SJSA1 (cell line): ENCODE data around the gene RNF166. TPM values are rescaled to one million over a fixed set of nuclear protein-coding genes. Genes with fewer than 3 reads are reported as not detected.

Experiments
- DNase-seq, 2 experiments: peaks; one replicate each; pipeline ENCODE4 v3.0.0-alpha.2; 2015 to 2020; ENCODE audit warnings: low spot score in 2 of 2, low read depth in 1 of 2
- H3K27ac ChIP-seq: fragments of 250-450 bp; sonication (Bioruptor Pico); 2 replicates; pipeline ENCODE4 v1.5.1; 2020; ENCODE audit warnings: mild to moderate bottlenecking, moderate library complexity
- H3K27me3 ChIP-seq: fragments of 250-450 bp; sonication (Bioruptor Pico); replicated peaks from 2 replicates; pipeline ENCODE4 v1.5.1; 2020; ENCODE audit warnings: mild to moderate bottlenecking, moderate library complexity
- H3K36me3 ChIP-seq: fragments of 250-450 bp; sonication (Bioruptor Pico); 2 replicates; pipeline ENCODE4 v1.5.1; 2020; ENCODE audit warnings: mild to moderate bottlenecking
- H3K4me1 ChIP-seq: fragments of 250-450 bp; sonication (Bioruptor Pico); replicated peaks from 2 replicates; pipeline ENCODE4 v1.6.1; 2021; ENCODE audit warnings: mild to moderate bottlenecking
- H3K4me3 ChIP-seq: fragments of 250-450 bp; sonication (Bioruptor Pico); 2 replicates; pipeline ENCODE4 v1.5.1; 2020; ENCODE audit warnings: mild to moderate bottlenecking
- H3K9me3 ChIP-seq: fragments of 250-450 bp; sonication (Bioruptor Pico); replicated peaks from 2 replicates; pipeline ENCODE4 v1.5.1; 2020; ENCODE audit warnings: mild to moderate bottlenecking
- total RNA-seq: library from RNA; depleted of rRNA; stranded (reverse); fragments of >200 nt; shearing (Covaris generic); gene quantifications from 2 replicates; pipeline ENCODE4 v1.2.3, GENCODE V29; 2014

Gene RNF166
- total RNA-seq, 1 experiment from 2014 or later, result 32.4 TPM

DNA sequence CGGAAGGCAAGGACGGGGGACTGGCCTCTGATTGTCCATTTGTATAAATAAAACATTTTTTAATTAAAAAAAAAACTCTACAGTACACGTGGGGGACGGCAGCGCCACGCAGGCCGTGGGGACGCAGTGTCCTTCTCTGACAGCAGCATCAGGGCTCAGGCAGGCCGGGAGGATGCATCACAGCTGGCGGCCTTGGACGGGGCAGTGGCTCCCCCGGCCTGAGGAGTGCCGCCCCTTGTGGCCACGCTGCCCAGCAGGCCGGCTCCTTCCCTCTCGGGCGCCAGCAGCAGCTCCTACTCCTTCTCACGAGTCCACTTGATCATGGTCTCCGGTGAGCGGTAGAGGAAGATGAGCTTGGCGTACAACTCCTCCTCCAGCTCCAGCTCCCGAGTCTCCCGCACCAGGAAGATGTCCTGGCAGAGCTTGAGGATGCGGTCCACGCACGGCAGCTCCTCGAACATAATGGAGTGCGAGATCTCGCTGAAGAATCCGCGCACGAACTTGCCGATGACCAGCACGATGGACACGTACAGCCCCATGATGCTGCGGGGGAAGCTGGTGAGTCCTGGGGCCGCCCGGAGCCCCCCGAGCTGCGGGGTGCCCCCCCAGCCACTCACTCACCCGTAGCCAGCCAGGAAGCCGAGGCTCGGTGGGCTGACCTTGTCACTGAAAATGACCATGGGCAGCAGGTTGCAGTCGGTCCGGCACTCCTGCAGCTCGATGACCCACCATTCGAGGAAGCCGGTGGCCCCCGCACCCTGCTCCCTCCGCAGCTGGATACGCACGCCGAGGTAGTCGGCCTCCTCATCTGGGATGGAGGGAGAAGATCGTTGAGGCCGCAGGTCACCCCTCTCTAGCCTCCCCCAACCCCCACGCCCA, 9.3 kb upstream of the RNF166 start:
- no peaks in the 10 kb centered on the region for H3K27me3 ChIP-seq
- no peak overlapping the region for H3K4me3 ChIP-seq
- DNase-seq, result no peak
- H3K27ac ChIP-seq, result no peak overlapping the region
- no peaks in the 10 kb centered on the region for H3K9me3 ChIP-seq
- H3K4me1 ChIP-seq, result no peaks in the 10 kb centered on the region
- H3K36me3 ChIP-seq, result peaks cover 84% of the 10 kb centered on the region

DNA sequence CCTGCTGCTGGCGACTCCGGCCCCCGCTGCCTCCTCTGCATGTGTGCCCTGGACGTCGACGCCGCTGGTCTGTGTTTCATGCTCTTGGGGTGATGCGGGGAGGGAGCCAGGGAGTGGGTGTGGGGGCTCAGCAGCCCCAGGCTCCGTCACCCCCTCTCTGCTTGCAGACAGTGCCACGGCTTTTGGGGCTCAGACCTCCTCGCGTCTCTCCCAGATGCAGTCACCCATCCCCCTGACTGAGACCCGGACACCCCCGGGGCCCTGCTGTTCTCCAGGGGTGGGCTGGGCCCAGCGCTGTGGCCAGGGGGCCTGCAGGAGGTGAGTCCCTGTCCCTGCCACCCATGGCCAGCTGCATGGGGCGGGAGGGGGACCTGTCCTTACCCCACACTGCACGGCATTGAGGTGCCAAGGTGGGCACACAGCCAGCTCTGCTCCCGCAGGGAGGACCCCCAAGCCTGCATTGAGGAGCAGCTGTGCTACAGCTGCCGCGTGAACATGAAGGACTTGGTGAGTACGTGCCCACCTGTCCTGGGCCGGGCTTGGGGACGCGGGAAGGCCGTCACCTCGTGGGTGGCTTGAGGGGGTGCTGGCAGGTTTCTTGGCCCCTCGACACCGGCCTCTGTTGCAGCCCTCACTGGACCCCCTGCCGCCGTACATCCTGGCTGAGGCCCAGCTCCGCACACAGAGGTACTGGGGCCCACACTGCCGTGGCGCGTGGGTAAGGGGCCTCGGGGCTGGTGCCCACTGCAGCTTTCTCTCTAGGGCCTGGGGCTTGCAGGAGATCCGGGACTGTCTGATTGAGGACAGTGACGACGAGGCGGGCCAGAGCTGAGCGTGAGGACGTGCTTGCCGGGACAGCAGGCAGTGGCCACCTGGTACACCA, 8.5 kb upstream of the RNF166 start:
- Histone ChIP-seq H3K36me3 (peaks cover 82% of the 10 kb centered on the region), H3K9me3 (no peaks in the 10 kb centered on the region), H3K4me1 (no peaks in the 10 kb centered on the region), H3K27ac (no peak overlapping the region), H3K4me3 (no peak overlapping the region), H3K27me3 (no peaks in the 10 kb centered on the region)
- DNase-seq, result no peak

DNA sequence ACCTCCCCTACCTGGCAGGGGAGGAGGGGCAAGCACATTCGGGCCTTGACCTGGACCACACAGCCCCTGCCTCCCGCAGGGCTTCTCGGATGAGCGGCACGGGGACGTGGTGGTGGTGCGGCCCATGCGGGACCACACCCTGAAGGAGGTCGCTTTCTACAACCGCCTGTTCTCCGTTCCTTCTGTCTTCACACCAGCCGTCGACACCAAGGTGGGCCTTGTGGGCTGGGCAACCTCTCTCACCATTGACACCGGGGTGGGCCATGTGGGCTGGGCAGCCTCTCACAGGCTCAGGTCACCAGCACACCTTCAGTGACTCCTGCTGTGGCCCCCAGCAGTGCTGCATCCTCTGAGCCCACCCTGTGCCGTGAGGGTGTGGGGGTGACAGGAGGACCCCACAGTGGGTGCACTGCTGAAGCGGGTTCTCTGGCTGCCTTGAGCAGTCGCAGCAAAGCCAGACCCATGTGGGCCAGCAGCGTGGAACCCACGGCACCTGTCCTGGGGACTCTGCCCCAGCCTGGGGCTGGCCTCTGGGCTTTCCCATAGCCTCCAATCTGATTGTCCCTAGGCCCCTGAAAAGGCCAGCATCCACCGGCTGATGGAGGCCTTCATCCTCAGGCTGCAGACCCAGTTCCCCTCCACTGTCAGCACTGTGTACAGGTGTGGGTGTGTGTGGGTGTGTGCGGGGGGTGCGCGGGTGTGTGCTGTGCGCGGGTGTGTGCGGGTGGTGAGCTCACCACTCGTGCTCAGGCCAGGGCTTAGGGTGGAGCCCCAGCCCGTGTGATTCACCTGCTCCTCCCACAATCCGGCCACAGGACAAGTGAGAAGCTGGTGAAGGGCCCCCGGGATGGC, 7.6 kb upstream of the RNF166 start:
- Histone ChIP-seq H3K36me3 (peaks cover 82% of the 10 kb centered on the region), H3K27ac (no peak overlapping the region), H3K4me1 (no peaks in the 10 kb centered on the region), H3K4me3 (no peak overlapping the region), H3K27me3 (no peaks in the 10 kb centered on the region), H3K9me3 (no peaks in the 10 kb centered on the region)
- no peak for DNase-seq

DNA sequence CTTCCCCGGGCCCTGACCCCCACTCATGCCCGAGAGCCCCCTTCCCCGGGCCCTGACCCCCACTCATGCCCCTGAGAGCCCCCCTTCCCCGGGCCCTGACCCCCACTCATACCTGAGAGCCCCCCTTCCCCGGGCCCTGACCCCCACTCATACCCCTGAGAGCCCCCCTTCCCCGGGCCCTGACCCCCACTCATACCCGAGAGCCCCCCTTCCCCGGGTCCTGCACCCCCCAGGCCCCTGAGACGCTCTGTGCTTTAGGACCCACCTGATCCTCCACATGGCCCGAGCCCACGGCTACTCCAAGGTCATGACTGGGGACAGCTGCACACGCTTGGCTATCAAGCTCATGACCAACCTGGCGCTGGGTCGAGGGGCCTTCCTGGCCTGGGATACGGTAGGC, 6.8 kb upstream of the RNF166 start:
- DNase-seq, result no peak
- H3K27ac ChIP-seq, result no peak overlapping the region
- no peak overlapping the region for H3K4me3 ChIP-seq
- H3K27me3 ChIP-seq, result no peaks in the 10 kb centered on the region
- no peaks in the 10 kb centered on the region; the same call in 1 of the 2 replicates for H3K4me1 ChIP-seq
- peaks cover 82% of the 10 kb centered on the region for H3K36me3 ChIP-seq
- H3K9me3 ChIP-seq, result no peaks in the 10 kb centered on the region

DNA sequence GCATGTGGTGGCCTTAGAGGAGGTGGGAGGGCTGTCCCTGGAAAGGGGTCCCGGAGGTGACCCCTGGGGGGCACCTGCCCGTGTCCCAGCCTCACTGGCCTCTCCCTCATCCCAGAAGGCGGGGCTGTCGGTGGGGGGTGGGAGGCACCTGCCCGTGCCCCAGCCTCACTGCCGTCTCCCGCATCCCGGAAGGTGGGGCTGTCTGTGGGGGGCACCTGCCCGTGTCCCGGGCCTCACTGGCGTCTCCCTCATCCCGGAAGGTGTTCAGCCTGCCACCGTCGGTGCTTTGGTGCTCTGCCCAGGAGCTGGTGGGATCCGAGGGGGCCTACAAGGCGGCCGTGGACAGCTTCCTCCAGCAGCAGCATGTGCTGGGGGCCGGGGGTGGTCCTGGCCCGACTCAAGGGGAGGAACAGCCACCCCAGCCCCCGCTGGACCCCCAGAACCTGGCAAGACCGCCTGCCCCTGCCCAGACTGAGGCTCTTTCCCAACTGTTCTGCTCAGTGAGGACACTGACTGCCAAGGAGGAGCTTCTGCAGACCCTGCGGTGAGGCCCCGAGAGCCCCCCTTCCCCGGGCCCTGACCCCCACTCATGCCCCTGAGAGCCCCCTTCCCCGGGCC, 6.3 kb upstream of the RNF166 start:
- Histone ChIP-seq H3K36me3 (peaks cover 80% of the 10 kb centered on the region), H3K27ac (no peak overlapping the region), H3K9me3 (no peaks in the 10 kb centered on the region), H3K4me1 (peaks cover 6% of the 10 kb centered on the region), H3K27me3 (no peaks in the 10 kb centered on the region), H3K4me3 (no peak overlapping the region)
- no peak for DNase-seq

DNA sequence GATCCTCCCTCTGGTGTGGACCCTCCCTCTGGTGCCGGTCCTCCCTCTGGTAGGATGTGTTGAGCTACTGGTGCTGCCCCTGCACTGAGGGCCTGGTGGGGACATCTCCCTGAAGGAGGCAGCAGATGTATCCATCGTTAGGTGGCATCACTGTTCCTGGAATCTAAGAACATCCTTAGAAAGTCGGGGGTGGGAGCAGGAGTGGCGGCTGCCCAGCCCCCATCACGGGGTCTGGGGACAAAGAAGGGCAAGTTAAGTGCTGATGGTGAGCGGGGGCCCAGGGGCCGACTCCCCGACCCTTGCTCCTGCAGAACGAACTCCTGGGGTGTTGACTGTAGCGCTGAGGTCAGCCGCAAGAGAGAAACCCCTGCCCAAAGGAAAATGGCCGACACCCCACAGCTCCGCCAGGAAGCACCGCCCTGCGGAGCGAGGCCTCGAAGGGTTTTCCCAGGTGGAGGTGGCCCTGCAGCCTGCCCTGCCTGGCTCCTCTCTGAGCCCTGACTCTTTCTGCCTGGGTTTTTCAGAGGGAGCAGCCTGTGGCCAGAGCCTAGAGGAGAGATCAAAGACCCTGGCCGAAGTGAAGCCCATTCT, 5.6 kb upstream of the RNF166 start:
- no peak for DNase-seq
- no peak overlapping the region for H3K4me3 ChIP-seq
- no peak overlapping the region for H3K27ac ChIP-seq
- no peaks in the 10 kb centered on the region for H3K9me3 ChIP-seq
- no peaks in the 10 kb centered on the region for H3K27me3 ChIP-seq
- peaks cover 74% of the 10 kb centered on the region for H3K36me3 ChIP-seq
- peaks cover 11% of the 10 kb centered on the region for H3K4me1 ChIP-seq

DNA sequence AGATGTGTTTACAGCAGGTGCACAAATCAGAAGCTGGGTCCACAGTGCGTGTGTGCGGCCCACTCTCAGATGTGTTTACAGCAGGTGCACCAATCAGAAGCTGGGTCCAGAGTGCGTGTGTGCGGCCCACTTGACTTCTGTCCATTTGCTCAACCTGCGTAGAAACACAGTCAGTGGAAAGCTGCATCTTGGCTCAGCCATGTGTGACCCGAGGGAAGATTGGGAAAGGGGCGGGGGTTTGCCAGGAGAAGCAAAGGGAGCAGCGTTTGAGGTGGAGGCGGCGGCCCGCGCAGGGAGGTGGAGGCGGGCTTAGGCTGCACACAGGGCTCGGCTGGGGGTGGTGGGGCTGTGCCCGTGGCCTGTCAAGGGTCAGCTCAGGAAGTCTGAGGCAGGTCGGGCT, 4.3 kb upstream of the RNF166 start:
- no peak overlapping the region for H3K27ac ChIP-seq
- H3K36me3 ChIP-seq, result peaks cover 68% of the 10 kb centered on the region
- no peak overlapping the region for H3K4me3 ChIP-seq
- no peaks in the 10 kb centered on the region for H3K9me3 ChIP-seq
- peaks cover 13% of the 10 kb centered on the region for H3K4me1 ChIP-seq
- H3K27me3 ChIP-seq, result no peaks in the 10 kb centered on the region
- no peak for DNase-seq

DNA sequence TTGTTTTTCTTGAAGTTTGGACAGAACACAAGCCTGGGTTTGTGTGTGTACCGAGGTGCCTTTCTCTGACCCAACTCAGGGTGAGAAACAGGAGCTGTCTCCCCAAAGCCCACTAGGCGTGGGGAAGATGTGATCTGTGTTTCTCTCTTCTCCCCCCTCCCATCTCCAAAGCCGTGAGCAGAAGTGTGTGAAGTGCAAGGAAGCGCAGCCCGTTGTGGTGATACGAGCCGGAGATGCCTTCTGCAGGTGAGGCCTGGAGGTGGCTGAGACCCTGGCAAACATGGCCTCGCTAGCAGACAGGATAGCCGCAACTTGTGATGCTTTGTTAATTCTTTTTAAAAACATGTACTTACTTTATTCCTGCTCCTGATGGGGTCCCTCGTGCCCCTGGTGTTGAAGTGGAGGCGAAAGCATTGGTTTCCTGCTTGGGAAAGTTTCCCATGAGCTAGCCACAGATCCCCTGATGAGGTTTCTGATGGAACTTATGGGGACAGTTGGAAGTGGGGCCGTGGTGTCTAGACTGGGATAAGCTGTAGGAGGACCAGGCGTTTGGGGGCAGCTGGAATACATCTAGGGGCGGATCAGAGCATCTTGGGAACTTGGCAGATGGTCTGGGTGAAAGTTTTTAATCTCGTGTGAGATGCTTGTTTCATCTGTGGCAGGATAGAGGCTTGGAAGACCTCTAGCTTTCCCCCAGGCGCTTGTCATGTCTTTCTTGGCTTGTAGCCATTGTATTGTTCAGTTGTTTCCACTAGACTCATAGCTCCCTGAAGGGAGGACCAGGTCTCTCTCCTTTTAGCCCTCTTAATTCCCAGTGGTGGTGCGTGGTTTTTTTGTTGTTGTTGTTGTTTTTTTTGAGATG, 988 bp upstream of the RNF166 start:
- no peaks in the 10 kb centered on the region for H3K9me3 ChIP-seq
- peak overlapping the region; percentile 84 for H3K4me3 ChIP-seq
- DNase-seq, result peak in 1 of 2 experiments; percentile 30
- no peak overlapping the region for H3K27ac ChIP-seq
- H3K4me1 ChIP-seq, result peaks cover 30% of the 10 kb centered on the region
- no peaks in the 10 kb centered on the region for H3K27me3 ChIP-seq
- peaks cover 43% of the 10 kb centered on the region for H3K36me3 ChIP-seq

DNA sequence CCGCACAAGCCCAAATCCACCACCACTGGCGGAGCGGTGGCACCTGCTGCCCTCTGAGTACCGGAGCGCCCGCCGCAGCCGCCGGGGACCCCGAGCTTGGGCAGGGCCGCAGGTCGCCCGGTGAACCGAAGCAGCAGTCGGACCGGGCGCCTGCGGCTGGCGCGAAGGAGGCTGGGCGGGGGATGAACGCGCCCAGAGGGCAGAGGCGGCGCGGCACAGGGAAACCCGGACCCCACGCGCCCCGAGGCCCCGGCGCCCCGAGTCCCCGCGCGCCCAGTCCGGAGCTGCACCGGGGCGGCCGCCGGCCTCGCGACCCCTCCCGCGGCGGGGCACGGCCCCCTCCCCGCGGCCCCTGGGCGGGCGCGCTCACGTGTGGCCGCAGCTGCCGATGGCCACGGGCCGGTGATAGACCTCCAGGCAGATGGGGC, 393 bp downstream of the RNF166 start:
- H3K27ac ChIP-seq, result no peak overlapping the region
- H3K36me3 ChIP-seq, result peaks cover 33% of the 10 kb centered on the region
- DNase-seq, result no peak
- no peaks in the 10 kb centered on the region for H3K27me3 ChIP-seq
- peaks cover 41% of the 10 kb centered on the region for H3K4me1 ChIP-seq
- no peaks in the 10 kb centered on the region for H3K9me3 ChIP-seq
- H3K4me3 ChIP-seq, result peak overlapping the region; percentile 84

DNA sequence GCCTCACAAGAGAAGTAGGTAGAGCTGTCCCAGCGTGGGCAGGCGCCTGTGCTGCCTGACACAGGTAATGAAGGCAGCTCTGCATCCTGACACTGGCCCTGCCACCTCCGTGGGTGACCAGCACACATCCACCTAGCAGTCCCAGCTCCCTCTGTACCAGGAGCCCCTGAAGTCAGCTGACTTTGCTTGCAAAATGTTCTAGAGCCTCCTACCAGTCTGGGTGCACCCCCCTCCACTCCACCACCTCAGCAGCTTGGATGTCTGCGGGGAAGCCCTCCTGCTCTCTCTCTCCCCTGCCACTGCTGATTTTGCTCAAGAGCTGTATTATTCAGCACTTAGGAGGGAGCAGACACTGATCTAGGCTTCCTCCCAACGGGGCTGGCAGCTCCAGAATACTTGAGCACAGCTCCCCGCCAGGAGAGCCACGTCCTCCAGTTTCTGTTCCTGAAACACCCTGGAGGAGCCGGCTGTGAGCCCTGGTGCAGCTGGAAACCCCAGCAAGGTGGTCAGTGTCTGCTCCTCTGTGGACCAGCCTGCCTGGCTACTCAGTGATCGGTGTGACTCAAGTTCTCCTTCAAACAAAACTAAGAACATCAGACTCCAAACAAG, 1.0 kb downstream of the RNF166 start:
- H3K4me1 ChIP-seq, result peaks cover 48% of the 10 kb centered on the region
- no peaks in the 10 kb centered on the region for H3K9me3 ChIP-seq
- H3K27me3 ChIP-seq, result no peaks in the 10 kb centered on the region
- peaks cover 38% of the 10 kb centered on the region for H3K36me3 ChIP-seq
- no peak for DNase-seq
- H3K4me3 ChIP-seq, result peak overlapping the region; percentile 84
- H3K27ac ChIP-seq, result no peak overlapping the region

DNA sequence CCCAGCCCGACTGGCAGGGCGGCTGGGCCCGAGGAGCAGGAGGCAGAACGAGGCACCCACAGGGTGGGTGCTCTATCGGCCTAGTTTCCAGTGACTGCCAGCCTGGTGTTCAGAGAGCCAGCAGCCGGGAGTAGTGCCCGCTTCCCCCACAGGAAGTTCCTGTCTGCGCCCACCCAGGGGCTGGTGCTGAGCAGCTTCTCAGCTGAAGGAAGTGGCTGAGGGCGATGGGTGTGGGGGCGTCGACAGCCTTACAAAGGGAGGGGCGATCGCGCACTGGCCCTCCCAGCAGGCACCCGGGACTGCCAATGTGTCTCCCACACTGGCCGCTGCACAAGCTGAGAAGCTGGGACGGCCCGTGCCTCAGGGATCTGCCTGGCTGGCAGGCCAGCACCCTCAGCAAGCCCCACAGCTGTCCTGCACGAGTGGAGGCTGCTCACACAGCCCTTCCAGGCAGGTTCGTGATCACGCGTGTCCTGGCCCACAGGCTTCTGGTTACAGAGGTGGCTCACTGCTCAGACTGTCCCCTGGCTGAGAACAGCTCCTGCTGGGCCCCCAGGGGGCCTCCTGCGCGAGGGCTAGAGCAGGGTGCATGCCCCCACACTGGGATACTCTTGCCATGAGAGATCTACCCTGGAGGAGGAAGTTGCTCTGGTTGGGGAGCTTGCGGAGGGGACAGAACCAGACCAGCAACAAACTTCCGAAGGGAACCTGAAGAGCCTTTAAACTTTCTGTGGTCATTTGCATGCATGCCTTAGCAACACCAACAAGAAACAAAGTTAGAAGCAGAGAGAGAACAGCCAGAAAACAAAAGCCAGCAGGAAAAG, 2.5 kb downstream of the RNF166 start:
- Histone ChIP-seq H3K9me3 (no peaks in the 10 kb centered on the region), H3K4me1 (peaks cover 50% of the 10 kb centered on the region), H3K36me3 (peaks cover 37% of the 10 kb centered on the region), H3K27me3 (no peaks in the 10 kb centered on the region), H3K4me3 (no peak overlapping the region), H3K27ac (no peak overlapping the region)
- DNase-seq, result no peak
